CD1c-positive myeloid dendritic cell (primary cell): ENCODE data around the gene MTMR2.
"Not testable (repeated sequence)": the region's sequence is repeated elsewhere in the genome, so short reads cannot be mapped to it uniquely, and the experiment has no call there.

Experiments
- DNase-seq: peaks from one replicate; pipeline ENCODE4 v3.0.0-alpha.2; 2016; ENCODE audit errors: extremely low spot score

Gene MTMR2

DNA sequence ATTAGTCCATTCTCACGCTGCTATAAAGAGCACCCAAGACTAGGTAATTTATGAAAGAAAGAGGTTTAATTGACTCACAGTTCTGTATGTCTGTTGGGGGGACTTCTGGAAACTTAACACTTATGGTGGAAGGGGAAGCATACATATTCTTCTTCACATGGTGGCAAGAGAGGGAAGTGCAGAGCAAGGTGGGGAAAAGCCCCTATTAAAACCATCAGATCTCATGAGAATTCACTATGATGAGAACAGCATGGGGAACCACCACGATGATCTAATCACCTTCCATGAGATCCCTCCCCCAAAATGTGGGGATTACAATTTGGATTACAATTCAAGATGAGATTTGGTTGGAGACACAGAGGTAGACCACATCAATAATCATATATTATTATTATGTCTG, 107.9 kb downstream of the MTMR2 start:
- no peak for DNase-seq

DNA sequence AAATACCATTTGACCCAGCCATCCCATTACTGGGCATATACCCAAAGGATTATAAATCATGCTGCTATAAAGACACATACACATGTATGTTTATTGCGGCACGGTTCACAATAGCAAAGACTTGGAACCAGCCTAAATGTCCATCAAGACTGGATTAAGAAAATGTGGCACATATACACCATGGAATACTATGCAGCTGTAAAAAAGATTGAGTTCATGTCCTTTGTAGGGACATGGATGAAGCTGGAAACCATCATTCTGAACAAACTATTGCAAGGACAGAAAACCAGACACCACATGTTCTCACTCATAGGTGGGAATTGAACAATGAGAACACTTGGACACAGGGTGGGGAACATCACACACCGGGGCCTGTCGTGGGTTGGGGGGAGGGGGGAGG, 112.9 kb downstream of the MTMR2 start:
- DNase-seq: not testable (repeated sequence)

DNA sequence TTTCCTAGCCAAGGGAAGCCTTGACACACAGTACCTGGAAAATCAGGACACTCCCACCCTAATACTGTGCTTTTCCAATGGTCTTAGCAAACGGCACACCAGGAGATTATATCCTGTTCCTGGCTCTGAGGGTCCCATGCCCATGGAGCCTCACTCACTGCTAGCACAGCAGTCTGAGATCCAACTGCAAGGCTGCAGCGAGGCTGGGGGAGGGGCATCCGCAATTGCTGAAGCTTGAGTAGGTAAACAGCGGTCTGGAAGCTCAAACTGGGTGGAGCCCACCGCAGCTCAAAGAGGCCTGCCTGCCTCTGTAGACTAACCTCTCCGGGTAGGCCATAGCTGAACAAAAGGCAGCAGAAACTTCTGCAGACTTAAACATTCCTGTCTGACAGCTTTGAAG, 117.4 kb downstream of the MTMR2 start:
- not testable (repeated sequence) for DNase-seq

DNA sequence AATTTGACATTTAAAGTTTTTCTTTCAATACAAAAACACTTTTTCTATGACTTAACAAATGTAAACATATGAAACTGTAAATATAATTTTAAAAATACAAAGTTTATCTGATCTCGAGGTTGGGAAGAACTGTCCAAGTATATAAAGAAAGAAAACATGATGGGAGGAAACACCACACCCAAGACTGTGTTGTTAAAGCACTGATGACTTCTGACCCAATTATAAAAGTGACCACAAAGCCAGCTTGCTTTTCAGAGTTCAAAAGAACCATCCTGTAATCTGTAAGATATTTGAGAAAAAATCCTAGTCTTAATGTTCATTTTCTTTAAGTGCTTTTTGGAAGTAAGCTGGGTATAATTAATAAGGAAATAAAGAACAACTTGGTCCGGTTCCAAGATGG, 118.0 kb downstream of the MTMR2 start:
- no peak for DNase-seq

DNA sequence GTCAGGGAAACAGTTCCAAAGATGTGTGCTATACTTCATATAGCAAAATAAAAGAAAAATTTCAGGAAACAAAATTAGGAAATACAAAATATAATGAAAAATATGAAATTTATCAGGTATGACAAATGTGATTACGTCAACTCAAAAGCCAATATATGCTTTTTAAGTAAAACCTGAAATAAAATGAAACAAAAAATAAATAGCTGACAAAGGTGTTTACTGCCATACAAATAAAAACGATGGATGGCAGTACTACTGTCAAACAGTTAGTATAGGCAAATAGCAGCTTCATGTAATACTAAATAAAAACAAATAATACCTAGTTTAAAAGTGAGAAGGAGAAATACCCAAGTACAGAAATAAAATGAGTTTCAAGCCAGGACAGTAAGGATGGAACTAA, 119.9 kb downstream of the MTMR2 start:
- DNase-seq: no peak

DNA sequence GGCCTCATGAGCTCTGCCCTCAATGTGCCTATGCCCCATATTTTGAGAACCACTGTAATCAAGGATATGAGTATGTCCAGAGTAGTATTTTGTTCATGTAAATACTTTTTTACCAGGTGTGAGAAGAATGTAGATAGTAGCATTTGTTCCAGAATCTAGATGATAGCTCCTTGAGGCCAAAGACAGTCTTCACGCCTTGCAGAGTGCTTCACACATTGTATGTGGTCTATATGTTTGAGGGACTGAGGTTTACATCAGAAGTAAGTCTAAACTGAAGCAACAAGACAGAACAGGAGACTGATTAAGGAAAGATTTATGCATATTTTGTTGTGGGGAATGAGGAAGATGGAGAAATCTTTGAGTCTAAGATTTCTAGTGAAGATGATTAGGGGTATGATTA, 121.1 kb downstream of the MTMR2 start:
- DNase-seq: no peak

DNA sequence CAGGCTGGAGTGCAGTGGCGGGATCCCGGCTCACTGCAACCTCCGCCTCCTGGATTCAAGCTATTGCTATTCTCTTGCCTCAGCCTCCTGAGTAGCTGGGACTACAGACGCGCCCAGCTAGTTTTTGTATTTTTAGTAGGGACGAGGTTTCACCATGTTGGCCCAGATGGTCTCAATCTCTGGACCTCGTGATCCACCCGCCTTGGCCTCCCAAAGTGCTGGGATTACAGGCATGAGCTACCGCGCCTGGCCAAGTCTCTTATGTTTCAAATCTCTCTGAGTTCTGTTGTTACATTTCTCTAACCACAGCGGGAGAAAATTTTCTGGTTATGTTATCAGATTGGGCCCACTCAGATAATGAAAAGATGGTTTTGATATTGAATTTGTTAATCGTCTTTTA, 123.5 kb downstream of the MTMR2 start:
- no peak for DNase-seq

DNA sequence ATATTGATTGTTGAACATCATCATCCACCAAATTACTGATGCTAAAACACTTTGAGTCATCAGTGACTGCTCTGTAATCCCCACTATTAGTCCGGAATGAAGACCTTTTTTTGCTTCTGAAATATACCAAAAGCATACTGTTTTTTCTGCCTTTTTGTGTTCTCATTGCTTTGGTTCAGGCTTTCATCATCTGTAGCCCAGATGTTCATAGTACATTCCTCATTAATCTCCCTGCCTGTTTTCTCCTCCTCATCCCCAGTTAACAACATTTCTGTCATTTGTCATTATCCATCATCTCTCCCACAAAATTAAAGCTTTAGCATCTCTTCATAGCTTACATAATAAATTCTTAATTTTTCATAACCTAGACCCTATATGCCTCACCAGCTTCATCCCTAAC, 124.4 kb downstream of the MTMR2 start:
- no peak for DNase-seq

DNA sequence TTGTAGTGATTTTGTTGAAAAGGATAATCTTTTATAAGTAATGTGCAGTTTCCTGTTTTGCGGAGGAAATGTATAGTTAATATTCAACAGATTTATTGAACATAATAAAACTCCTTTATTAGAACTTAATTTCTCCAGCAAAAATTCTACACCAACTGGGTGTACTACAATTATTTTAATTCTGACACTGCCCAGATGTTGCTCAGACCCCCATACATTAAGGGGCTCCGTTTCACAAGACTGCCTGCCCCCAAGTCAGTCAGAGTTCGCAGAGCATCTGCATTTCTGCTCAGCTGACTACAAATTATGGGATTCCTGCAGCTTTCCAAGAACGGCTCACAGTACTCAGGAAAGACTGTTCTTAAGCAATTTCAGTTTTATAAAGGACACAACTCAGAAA, 127.4 kb downstream of the MTMR2 start:
- DNase-seq: no peak

DNA sequence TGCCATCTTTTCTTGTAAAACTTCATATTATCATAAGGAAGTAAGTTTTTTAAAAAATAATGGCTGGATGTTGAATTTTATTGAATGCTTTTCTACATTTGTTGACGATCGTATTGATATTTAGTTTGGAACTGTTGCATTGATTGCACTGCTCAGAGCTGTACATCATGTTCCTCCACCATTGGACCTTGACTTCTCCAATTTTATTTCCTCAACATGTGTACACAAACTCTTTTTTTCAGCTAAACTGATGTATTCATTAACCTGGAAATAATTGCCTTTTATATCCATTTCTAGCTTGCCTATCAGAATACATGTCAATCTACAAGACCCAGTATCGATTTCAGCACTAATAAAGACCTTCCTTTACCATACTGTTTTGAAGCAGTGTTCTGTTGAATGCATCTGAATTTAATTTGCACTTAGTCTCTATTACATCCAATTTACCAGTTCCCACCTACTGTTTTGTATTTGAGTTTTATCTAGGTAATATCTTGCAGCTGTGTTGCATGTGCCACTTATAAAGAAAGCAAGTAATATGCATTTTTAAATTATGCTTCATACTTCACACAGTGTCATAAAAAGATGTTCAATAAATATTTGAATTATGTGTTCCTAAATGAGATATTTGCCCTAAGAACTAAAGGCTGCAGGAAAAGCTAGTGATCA, 128.1 kb downstream of the MTMR2 start:
- no peak for DNase-seq

DNA sequence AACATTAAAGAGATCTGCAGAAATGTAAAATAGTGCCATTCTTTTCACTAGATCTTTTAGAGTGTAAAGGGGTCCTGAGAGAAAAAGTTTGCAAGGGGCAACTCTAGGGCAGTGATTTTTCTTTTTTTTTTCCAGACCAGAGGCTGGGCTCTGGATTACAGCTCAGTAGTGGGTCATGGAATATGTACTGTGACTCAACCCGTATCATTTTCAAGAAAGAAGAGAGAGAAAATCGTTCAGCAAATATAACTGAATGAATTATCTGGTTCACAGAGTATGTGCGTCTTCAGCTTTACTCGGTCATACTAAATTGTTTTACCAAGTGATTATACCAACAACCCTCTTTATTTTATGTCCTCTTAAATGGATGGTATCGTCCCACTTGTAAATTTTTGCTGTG, 129.8 kb downstream of the MTMR2 start:
- DNase-seq: no peak

DNA sequence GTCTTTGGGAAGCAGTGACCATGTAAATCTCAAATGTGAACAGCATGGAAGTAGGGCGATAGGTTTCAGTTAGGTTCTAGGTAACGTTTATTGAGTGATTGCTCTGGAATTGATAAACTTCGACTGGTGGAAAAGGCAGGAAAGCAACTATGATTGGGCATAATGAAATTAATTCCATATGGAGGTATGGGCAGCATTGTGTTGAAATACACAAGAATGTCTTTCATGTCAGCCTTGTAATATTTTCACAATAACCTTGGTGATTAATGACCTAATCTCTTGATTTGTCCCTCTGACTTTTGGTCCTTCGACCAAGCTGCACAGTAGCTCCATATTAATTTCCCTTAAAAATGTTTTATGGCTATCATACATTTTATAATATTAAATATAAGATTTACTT, 130.8 kb downstream of the MTMR2 start:
- DNase-seq: no peak

DNA sequence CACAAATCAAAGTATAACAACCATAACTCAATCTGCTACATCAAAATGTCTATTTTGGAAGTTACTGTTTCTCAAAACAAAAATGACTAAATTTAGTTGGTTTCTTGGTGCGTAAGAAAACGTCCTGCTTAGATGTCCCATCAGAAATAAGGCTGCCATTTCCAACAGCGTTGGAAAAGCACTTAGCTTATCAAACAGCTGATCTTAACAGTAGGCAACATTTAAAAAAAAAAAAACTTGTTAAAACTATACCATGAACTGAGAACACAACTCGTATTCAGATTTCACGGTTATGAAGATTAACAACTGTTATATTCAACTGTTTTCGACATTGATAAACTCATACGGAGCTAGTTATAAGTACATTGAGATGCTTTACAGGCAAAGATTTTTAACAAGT, 131.2 kb downstream of the MTMR2 start:
- DNase-seq: no peak

DNA sequence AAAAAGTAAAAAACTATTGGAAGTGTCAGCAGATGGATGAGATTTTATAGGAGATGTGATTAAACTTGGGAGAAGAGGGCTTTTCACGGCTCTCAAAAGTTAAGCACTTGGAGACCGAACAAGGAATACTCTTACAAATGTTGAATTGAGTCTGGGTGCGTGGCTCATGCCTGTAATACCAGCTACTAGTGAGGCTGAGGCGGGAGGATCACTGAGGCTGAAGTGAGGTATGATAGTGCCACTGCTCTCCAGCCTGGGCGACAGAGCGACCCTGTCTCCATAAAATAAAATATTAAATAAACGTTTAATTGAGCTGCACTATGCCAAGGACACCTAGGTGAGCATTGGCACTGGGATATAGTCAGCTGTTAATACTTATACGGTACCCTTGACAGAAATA, 131.7 kb downstream of the MTMR2 start:
- no peak for DNase-seq

DNA sequence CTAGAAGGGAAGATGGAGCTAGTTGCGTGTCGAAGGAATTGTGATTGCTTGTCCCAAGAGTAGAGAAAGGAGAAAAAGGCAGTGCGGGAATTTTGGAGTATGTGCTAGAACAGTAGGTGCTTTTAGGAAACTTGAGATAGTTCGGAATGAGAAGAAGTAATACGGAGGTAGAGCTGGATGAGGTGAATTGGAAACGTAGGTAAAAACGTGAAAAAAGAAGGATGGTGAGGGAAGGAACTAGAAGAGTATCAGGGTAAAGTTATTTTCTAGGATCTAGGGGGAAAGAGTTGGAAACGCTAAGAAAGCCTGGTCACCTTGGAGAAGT, 132.2 kb downstream of the MTMR2 start:
- DNase-seq: no peak

DNA sequence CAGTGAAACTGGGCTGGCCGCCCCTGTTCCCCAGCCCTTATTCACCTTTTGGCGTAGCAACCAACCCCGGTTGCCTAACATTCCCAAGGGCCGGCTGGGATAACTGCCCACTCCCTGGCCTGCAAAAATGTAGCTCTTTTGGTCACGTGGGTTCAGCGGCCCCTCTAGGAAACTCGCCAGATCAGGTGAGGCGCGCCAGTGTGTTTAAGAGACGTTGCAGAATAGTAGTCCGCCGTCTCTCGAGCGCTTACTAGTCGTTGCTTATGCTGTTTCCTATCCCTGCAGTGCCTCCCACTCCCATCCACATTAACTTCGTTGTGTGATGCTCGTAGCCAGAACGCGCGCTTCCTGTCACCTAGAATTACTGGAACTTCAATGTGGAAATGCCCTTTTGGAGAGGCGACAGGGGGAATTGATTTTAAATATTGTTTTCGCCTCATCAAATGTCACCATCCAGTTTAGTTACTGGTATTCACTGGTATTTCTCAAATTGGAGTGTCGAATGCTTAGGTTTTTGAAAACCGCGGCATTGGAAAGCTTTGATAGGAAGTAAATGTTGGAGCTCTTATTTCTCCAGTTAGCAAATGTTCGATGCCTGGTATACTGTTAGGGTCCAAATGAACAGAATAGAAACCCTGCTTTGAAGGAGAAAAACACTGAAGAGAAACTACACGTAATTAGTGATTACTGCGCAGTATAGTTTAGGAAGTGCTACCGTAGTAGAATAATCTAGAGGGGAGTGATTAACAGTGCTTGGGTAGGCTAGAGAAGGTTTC, 132.8 kb downstream of the MTMR2 start:
- DNase-seq: peak; percentile 58

DNA sequence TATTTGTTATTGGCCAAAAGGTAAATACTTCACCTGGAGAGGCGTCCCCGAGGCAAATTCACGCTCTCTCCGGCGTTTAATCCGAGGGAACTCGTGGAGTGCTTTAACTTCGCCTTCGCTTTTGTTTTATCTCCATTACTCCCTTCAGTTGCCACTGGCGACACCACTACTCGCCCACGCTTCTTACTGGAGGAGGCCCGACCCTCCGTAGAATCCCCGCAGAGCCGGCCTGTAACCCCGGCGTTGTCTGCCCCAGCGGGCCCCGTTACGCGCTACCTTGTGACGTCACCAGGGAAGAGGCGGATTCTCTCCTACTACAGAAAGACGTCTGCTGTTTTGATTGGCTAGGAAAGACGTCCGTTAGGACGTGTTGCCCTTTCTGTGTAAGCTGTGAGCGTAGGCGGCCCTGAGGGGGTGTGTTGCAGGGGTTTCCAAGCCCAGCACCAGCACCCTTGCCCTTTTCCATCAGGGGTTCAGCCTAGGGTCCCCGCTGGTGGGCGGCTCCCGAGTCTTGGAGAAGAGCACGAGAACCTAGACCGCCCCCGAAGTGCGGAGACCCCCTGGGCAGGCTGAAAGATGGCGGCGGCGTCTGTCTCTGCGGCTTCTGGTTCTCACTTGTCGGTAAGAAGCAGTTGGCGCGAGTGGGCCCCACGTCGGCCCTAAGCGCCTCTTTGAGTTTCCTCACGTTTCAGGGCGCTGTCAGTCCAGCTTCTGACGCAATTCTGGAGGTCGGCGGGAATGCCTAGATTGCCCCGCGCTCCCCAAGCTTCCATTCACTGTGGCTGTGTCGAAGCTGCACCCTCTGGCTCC, 133.6 kb downstream of the MTMR2 start, which contains the start of gene CEP57:
TSS of gene CEP57 (plus strand) at position 376 of the 810 bp plus-strand sequence. CDS start at position 577, 201 bp downstream.
- peak; percentile 99 for DNase-seq

DNA sequence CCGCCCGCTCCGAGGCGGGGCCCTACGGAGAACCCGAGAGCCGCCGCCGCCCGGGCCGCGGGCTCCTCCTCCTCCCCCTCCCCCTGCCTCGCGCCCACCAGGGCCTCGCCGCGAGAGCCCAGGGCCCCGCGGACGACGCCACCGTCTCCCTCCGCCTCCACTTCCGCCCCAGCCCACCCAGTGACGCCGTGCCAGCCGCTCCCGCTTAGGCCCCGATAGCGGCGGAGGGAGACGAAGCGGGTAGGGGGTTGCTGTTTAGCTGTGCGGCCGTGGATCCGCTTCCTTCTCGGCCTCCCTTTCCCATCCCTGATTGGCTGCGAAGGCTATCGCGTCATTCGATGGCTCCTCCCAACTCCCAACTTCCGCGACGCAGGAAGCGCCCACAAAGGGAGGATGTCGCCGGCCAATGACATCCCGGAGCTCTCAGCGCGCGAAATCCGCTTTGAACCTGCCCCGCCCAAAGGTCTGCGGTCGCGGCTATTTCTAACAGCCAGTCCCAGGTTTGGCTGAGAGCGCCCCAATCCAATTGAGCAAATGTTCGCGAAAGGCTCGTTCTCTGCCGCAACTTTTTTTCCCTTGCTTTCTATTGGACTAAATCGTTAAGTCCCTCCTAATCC, 134.3 kb downstream of the MTMR2 start, which contains the start of gene FAM76B:
TSS of gene FAM76B (minus strand) at position 277 of the 617 bp plus-strand sequence. CDS start 304 bp downstream, outside the sequence.
- peak; percentile 99 for DNase-seq

DNA sequence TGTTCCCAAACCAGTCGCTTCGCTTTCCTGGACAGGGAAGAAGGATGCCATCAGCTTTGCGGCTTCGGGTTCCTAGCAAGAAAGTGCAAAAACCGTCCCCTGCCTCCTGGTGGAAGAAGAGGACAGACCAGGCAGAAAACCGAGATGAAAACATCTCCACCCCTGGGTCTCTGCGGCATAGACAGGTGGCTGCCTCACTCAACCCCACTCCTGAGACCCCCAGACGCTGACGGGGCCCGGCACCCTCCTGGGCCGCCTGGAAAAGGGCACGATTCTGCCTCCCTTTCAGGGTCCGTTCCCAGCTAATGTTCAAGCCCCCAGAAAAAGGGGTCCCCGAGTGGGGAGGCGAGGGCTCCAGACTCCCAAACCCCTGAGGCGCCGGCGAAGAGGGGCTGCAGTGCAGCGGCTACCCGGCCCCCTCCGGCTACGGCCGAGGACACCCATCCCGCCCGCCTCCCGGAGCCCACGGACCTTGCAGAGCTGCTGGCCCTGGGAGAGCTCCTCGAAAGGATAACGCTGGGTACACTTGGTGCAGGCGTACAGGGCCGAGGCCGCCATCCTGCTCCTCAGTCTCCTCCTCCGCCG, 134.9 kb downstream of the MTMR2 start:
- DNase-seq: peak; percentile 33
